Lower leg skin (tissue), 4 donors: ENCODE results near the gene PROM2. TPM values are rescaled to one million over a fixed set of nuclear protein-coding genes. Genes with fewer than 3 reads are reported as not detected.

Experiments
- DNase-seq, 2 donors: peaks; one replicate each; pipeline ENCODE4 v3.0.0-alpha.2; 2019; ENCODE audit warnings: low spot score in 2 of 2
- H3K4me3 ChIP-seq: fragments of 200-600 bp; sonication (generic); 2 replicates; pipeline ENCODE4 v1.5.1; 2017; ENCODE audit warnings: mild to moderate bottlenecking, low read depth; ENCODE audit not compliant: poor library complexity, severe bottlenecking
- CTCF ChIP-seq, 3 donors: fragments of 450-650 bp; IDR thresholded peaks; one replicate each; pipeline ENCODE4 v1.5.1; 2016; ENCODE audit warnings: antibody characterized with exemption in 3 of 3, mild to moderate bottlenecking in 3 of 3, moderate library complexity in 2 of 3
- POLR2A ChIP-seq, 2 donors: fragments of 450-650 bp; IDR thresholded peaks; one replicate each; pipeline ENCODE4 v1.6.1; 2016 to 2017; ENCODE audit warnings: antibody characterized with exemption in 2 of 2, mild to moderate bottlenecking in 1 of 2, moderate library complexity in 1 of 2
- WGBS, 2 donors: methylation state at CpG; one replicate each; pipeline ENCODE4 v1.1.5; 2018; 5-methylcytosine and 5-hydroxymethylcytosine counted together
- intact Hi-C: fragments of 100-400 bp; cut with DNase I; formaldehyde crosslinking; loops from one replicate; pipeline ENCODE4 v1.15.0; 2023; ENCODE audit warnings: low total_unique reads
- total RNA-seq, 4 donors: library from RNA; depleted of rRNA; stranded (reverse); fragments of >200 nt; gene quantifications; one replicate each; pipeline ENCODE4 v1.1.0, GENCODE V29; 2016

Gene PROM2
- total RNA-seq, 4 donors from 2014 or later = 87.0 to 272 (median 98.0) TPM

DNA sequence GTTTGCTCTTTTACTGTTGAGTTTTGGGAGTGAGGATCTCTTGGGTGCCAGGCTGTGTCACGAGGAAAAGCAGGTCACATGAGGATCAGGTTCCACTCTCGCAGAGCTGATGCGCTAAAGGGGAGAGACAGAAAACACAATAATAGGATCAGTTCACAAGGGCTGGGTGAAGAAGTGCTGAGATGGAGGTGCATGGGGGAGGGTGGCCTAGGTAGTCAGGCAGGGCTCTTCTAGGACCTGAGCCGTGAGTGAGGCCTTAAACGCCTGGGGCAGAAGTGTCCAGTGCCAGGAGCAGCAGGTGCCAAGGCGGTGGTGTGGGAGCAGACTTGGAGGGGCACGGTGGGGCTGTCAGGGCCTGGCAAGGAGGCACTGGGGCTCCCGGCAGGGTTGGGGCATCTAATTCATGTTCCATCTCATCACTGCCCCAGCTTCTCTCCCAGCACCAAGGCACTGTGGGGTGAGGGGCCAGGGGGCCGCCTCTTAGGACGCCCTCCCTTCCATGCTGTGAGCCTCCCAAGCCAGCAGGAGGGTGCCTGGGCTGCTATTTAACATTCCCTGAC is 32.2 kb downstream of the PROM2 start:
- TF ChIP-seq POLR2A (IDR thresholded peaks at IDR 0.05) = no peak
- intact Hi-C loops = no loop called here
- WGBS, 2 donors = 51 to 70% methylated on average over 10 of the region's 10 CpGs
- H3K4me3 ChIP-seq = no peak overlapping the region
- no peak for DNase-seq

DNA sequence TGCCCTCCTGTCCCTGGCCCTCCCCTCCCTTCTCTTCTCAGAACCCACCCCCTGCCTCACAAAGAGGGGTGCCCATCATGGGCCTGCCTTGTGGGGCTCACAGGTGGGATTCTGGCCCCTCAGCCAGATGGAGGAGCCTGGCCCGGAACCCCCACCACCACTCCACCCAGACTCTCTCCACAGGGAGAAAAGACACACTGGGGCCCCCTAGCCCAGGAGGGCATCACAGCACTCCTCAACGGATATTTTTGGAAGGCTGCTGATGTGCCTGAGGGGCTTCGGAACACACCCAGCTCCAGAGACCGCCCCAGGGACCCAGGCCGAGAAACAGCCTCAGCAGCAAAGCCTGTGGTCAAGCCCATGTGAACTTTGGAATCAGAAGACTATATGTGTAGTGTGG is 32.8 kb downstream of the PROM2 start:
- intact Hi-C loops = no loop called here
- whole genome bisulfite sequencing, 2 donors = 86 to 91% methylated on average over 5 of the region's 5 CpGs

DNA sequence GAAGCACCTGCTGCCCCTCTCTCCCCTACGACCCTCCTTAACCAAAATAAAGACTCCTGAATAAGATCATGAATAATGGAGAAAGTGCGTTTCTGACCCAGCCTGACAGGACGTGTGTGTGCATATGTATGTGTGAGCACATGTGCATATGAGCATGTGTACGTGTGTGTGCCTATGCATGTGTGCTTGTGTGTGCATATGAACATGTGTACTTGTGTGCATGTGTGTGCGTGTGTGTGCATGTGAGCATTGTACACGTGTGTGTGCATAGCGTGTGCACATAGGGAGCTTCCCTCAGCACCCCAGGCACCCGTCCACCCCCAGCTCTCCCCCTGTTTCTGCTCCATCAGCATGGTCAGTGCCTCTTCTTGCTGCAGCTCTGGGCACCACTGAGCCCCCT is 33.6 kb downstream of the PROM2 start:
- WGBS, 2 donors = 81 to 84% methylated on average over 8 of the region's 8 CpGs
- intact Hi-C loops = no loop called here

More for the DNA sequence above, 32.8 kb downstream of the PROM2 start:
- no peak for DNase-seq
- H3K4me3 ChIP-seq = no peak overlapping the region
- no peak for TF ChIP-seq CTCF (IDR thresholded peaks at IDR 0.05)
- no peak for TF ChIP-seq POLR2A (IDR thresholded peaks at IDR 0.05)

DNA sequence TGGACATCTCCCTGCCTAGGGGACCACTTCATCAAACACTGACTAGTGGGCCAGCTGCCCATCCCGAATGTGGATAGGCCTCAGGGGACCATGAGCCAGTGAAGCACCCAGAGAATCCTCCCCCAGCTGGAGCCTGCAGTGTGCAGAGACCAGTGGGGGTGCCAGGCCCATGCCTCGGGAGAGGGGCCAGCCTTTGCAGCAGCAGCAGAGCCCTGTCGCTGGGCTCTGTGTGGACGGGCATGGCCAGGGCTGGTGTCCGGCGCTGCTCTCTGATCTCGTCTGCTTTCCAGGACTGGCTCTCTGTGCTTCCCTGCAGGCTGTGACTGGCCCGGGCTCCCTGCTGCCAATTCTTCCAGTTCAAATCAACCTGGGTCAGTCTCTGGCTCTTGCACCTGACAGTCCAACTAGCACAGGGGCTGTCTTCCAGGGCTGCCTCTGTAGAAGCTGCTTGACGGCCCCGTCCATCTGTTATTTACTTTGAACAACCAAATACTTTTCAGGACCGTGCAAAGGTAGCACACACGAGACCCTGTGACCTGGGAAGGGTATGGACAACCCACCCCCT is 34.3 kb downstream of the PROM2 start:
- WGBS, 2 donors = 80 to 82% methylated on average over 12 of the region's 12 CpGs
- no peak for DNase-seq
- no peak for TF ChIP-seq POLR2A (IDR thresholded peaks at IDR 0.05)
- no peak for TF ChIP-seq CTCF (IDR thresholded peaks at IDR 0.05)
- intact Hi-C loops = no loop called here
- H3K4me3 ChIP-seq = no peak overlapping the region

More for the DNA sequence above, 33.6 kb downstream of the PROM2 start:
- no peak for DNase-seq
- no peak for TF ChIP-seq CTCF (IDR thresholded peaks at IDR 0.05)
- TF ChIP-seq POLR2A (IDR thresholded peaks at IDR 0.05) = no peak
- H3K4me3 ChIP-seq = no peak overlapping the region

DNA sequence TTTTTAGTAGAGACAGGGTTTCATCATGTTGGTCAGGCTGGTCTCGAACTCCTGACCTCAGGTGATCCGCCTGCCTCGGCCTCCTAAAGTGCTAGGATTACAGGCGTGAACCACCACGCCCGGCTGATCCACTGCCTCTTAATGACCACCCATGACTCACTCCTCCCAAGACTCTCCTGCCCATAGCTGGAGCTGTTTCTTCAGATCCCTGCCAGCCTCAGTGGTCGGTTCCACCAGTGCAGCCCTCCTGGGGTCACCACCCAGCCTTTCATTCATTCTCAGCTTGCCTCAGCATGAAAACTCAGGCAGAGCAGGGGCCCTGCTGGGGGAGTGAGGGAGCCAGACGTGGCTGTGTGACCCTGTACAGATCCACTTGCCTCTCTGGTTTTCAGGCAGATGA is 35.4 kb downstream of the PROM2 start:
- no peak overlapping the region for H3K4me3 ChIP-seq
- TF ChIP-seq CTCF (IDR thresholded peaks at IDR 0.05) (no peak), POLR2A (IDR thresholded peaks at IDR 0.05) (no peak)
- no peak for DNase-seq
- WGBS, 2 donors = 66 to 68% methylated on average over 8 of the region's 8 CpGs
- intact Hi-C loops = no loop called here

DNA sequence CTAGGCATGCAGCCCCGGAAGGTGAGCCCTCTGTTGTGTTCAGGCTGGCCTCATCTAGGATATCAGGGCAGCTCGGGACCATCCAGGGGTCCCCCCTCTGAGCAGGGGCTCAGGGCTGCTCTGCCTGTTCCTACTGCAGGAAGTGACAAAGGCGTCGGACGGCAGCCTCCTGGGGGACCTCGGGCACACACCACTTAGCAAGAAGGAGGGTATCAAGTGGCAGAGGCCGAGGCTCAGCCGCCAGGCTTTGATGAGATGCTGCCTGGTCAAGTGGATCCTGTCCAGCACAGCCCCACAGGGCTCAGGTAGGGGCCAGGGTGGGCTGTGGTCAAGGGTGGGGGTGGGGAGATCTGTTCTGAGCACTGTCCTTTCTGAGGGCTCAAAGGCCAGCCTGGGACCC is 36.0 kb downstream of the PROM2 start:
- 71 to 86% methylated on average over 1 to 6 of the region's 8 CpGs for WGBS, 2 donors
- no peak for TF ChIP-seq POLR2A (IDR thresholded peaks at IDR 0.05)
- TF ChIP-seq CTCF (IDR thresholded peaks at IDR 0.05) = no peak
- intact Hi-C loops = loop anchor here (10.0 kb wide), 1 partner anchor 75 kb away; no protein-coding TSS in a partner anchor
- no peak overlapping the region for H3K4me3 ChIP-seq
- no peak for DNase-seq
